GM06990 (cell line): ENCODE results near the gene SSPN.

Experiments used
- DNase-seq: peaks from one replicate; pipeline ENCODE4 v3.0.0-alpha.2; 2011; ENCODE audit not compliant: insufficient read length; ENCODE audit errors: extremely low read depth
- H3K27me3 ChIP-seq: replicated peaks from 2 replicates; pipeline ENCODE4 v1.6.0; 2011; ENCODE audit warnings: low read length; ENCODE audit not compliant: control insufficient read depth, insufficient read depth
- H3K36me3 ChIP-seq: 2 replicates; pipeline ENCODE4 v1.5.1; 2011; ENCODE audit warnings: low read length; ENCODE audit not compliant: control insufficient read depth, insufficient read depth
- H3K4me3 ChIP-seq: replicated peaks from 2 replicates; pipeline ENCODE4 v1.5.1; 2011; ENCODE audit warnings: low read depth, mild to moderate bottlenecking, control low read depth, low read length
- CTCF ChIP-seq: IDR thresholded peaks from 2 replicates; pipeline ENCODE4 v1.5.1; 2011; ENCODE audit warnings: low read length, control low read depth, mild to moderate bottlenecking, inconsistent platforms; ENCODE audit not compliant: insufficient read depth, poor library complexity, severe bottlenecking

Gene SSPN

GRCh38 chr12:26246483-26247164, 51.3 kb downstream of the SSPN start:
- H3K4me3 ChIP-seq: no peak overlapping the region
- DNase-seq: no peak

GRCh38 chr12:26247873-26248272, 52.5 kb downstream of the SSPN start:
- Histone ChIP-seq H3K4me3 (no peak overlapping the region), H3K27me3 (no peaks in the 10 kb centered on the region; the same call in 1 of the 2 replicates), H3K36me3 (no peaks in the 10 kb centered on the region)
- DNase-seq: no peak
- TF ChIP-seq CTCF: no peak

More at GRCh38 chr12:26246483-26247164, 51.3 kb downstream of the SSPN start:
- no peak for TF ChIP-seq CTCF
- Histone ChIP-seq H3K27me3 (no peaks in the 10 kb centered on the region; the same call in 1 of the 2 replicates), H3K36me3 (no peaks in the 10 kb centered on the region)

- no peaks in the 10 kb centered on the region; the same call in 1 of the 2 replicates for H3K27me3 ChIP-seq
- TF ChIP-seq CTCF: no peak
- no peaks in the 10 kb centered on the region for H3K36me3 ChIP-seq
- DNase-seq: no peak
- H3K4me3 ChIP-seq: no peak overlapping the region
Observed at GRCh38 chr12:26250801-26251200, 55.4 kb downstream of the SSPN start.

- Histone ChIP-seq H3K27me3 (no peaks in the 10 kb centered on the region; the same call in 1 of the 2 replicates), H3K4me3 (no peak overlapping the region), H3K36me3 (no peaks in the 10 kb centered on the region)
- TF ChIP-seq CTCF: no peak
- no peak for DNase-seq
Observed at GRCh38 chr12:26251600-26251999, 56.2 kb downstream of the SSPN start.

GRCh38 chr12:26252946-26253345, 57.6 kb downstream of the SSPN start:
- DNase-seq: no peak
- H3K4me3 ChIP-seq: no peak overlapping the region
- no peaks in the 10 kb centered on the region for H3K27me3 ChIP-seq
- TF ChIP-seq CTCF: no peak
- H3K36me3 ChIP-seq: no peaks in the 10 kb centered on the region
